T-cell (primary cell): Measurements from ENCODE around the gene GARIN5B. TPM values are rescaled to one million over a fixed set of nuclear protein-coding genes. Genes with fewer than 3 reads are reported as not detected.
"Not testable (repeated sequence)": the region's sequence is repeated elsewhere in the genome, so short reads cannot be mapped to it uniquely, and the experiment has no call there.

Experiments used
- ATAC-seq, 4 experiments: fragments of 200-7000 bp in 3 of 4; fragments of 150-1000 bp in 1 of 4; cut with Tn5 transposase; replicated peaks in 1 of 4; 1 replicate in 3 of 4; 2 replicates in 1 of 4; pipeline ENCODE4 v1.10.0; 2021; ENCODE audit warnings: moderate library complexity in 3 of 4, mild to moderate bottlenecking in 2 of 4, moderate number of reproducible peaks in 1 of 4
- CTCF ChIA-PET, 2 donors: fragments of 300-600 bp; sonication (Branson Sonifier 250); formaldehyde crosslinking; loops; one replicate each; lab custom pipeline; 2022; ENCODE audit warnings: antibody characterized with exemption in 2 of 2; lab: Charles Lee
- POLR2A ChIA-PET, 2 donors: fragments of 300-600 bp; sonication (Branson Sonifier 250); formaldehyde crosslinking; loops; one replicate each; lab custom pipeline; 2022; ENCODE audit warnings: antibody characterized with exemption in 2 of 2; lab: Charles Lee
- DNase-seq, 35 experiments: peaks; one replicate each; pipeline versions ENCODE4 v3.0.0 to v3.0.0-alpha.2; 2013 to 2023
- H3K27ac ChIP-seq: one replicate; pipeline ENCODE4 v1.5.1; 2013; ENCODE audit warnings: low read length
- H3K27me3 ChIP-seq, 2 experiments: replicated peaks in 1 of 2; 1 replicate in 1 of 2; 2 replicates in 1 of 2; pipeline versions ENCODE4 v1.6.1 to v1.7.0; 2013; ENCODE audit warnings: low read length in 1 of 2, mixed read lengths in 1 of 2; ENCODE audit not compliant: control insufficient read depth in 2 of 2, insufficient read depth in 2 of 2; ENCODE audit errors: extremely low read depth in 1 of 2
- H3K36me3 ChIP-seq, 2 donors: 1 replicate in 1 of 2; 2 replicates in 1 of 2; pipeline versions ENCODE4 v1.6.1 to v1.7.0; 2013; ENCODE audit warnings: low read length in 1 of 2; ENCODE audit not compliant: control insufficient read depth in 2 of 2, insufficient read depth in 1 of 2; ENCODE audit errors: extremely low read depth in 1 of 2
- H3K4me1 ChIP-seq, 2 experiments: 1 replicate in 1 of 2; 2 replicates in 1 of 2; pipeline versions ENCODE4 v1.6.1 to v1.7.0; 2013; ENCODE audit warnings: low read length in 2 of 2, mixed read lengths in 1 of 2; ENCODE audit not compliant: insufficient read depth in 2 of 2, control insufficient read depth in 1 of 2; ENCODE audit errors: extremely low read depth in 1 of 2
- H3K4me3 ChIP-seq, 2 donors: 1 replicate in 1 of 2; 2 replicates in 1 of 2; pipeline versions ENCODE4 v1.5.1 to v1.7.0; 2013; ENCODE audit warnings: mild to moderate bottlenecking in 2 of 2, low read length in 1 of 2, moderate library complexity in 1 of 2; ENCODE audit not compliant: control insufficient read depth in 1 of 2; ENCODE audit errors: extremely low read depth in 1 of 2
- H3K9me3 ChIP-seq: 2 replicates; pipeline ENCODE4 v1.7.0; 2013
- H3K27ac Mint-ChIP-seq, 2 donors: one replicate each; pipeline ENCODE4 v1.8.0; 2020 to 2021; ENCODE audit warnings: mild to moderate bottlenecking in 2 of 2, mixed read lengths in 2 of 2
- H3K27me3 Mint-ChIP-seq, 2 donors: one replicate each; pipeline ENCODE4 v1.8.0; 2021 to 2022; ENCODE audit warnings: mixed read lengths in 2 of 2
- H3K36me3 Mint-ChIP-seq: one replicate; pipeline ENCODE4 v1.8.0; 2021; ENCODE audit warnings: mixed read lengths
- H3K4me1 Mint-ChIP-seq, 3 donors: one replicate each; pipeline ENCODE4 v1.8.0; 2020 to 2022; ENCODE audit warnings: mixed read lengths in 3 of 3, mild to moderate bottlenecking in 1 of 3
- H3K4me3 Mint-ChIP-seq, 3 donors: one replicate each; pipeline ENCODE4 v1.8.0; 2020 to 2022; ENCODE audit warnings: mild to moderate bottlenecking in 3 of 3, mixed read lengths in 3 of 3, moderate library complexity in 3 of 3
- H3K9me3 Mint-ChIP-seq, 3 donors: one replicate each; pipeline ENCODE4 v1.8.0; 2020 to 2022; ENCODE audit warnings: mixed read lengths in 3 of 3
- WGBS: methylation state at CpG from one replicate; pipeline ENCODE4 v1.1.5; 2013; ENCODE audit warnings: missing lambda C conversion rate; ENCODE audit not compliant: insufficient coverage; 5-methylcytosine and 5-hydroxymethylcytosine counted together
- total RNA-seq, 35 experiments: library from RNA in 6 of 35; stranded (reverse) in 6 of 35; fragments of 120-200 nt in 1 of 35; gene quantifications; one replicate each; pipeline versions ENCODE4 v1.2.1 to v1.2.4 and lab custom pipeline; 2013 to 2026

Gene GARIN5B
- total RNA-seq, 5 donors from 2014 or later (not counting 1 experiment from before 2014, with no cell fraction given): not detected

DNA sequence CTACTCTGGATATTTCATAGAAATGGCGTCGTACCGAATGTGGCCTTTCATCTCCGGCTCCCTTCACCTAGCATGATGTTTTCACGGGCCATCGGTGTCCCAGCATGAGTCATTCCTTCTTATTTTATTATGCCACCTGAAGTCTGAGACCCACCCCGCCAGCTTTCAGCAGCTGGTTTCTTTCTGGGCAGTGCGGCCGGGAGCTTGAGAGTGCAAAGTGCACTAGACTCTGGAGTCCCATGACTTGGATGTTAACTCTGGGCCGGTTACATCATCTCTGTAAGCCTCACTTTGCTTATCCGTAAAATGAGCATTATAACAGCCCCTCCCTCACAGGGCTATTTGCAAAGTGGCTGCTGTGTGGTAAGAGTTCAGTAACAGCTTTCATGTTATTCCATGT lies 29.2 kb downstream of the GARIN5B start:
- Mint-ChIP-seq H3K36me3 (no peaks in the 10 kb centered on the region), H3K27me3 (peaks cover 3 to 23% of the 10 kb centered on the region in 2 donors), H3K4me3 (no peak overlapping the region), H3K9me3 (no peaks in the 10 kb centered on the region), H3K4me1 (peaks cover 5 to 9% (median 8%) of the 10 kb centered on the region in 3 donors), H3K27ac (no peak overlapping the region)
- ChIA-PET CTCF (no interaction called here), POLR2A (no interaction called here)
- WGBS: 92% methylated on average over 9 of the region's 11 CpGs
- ATAC-seq (no peak), DNase-seq (no peak)
- Histone ChIP-seq H3K27ac (no peak overlapping the region), H3K27me3 (peaks cover 0 to 36% of the 10 kb centered on the region in 2 experiments), H3K36me3 (no peaks in the 10 kb centered on the region), H3K9me3 (no peaks in the 10 kb centered on the region), H3K4me3 (no peak overlapping the region), H3K4me1 (peaks cover 4 to 9% of the 10 kb centered on the region in 2 experiments)

DNA sequence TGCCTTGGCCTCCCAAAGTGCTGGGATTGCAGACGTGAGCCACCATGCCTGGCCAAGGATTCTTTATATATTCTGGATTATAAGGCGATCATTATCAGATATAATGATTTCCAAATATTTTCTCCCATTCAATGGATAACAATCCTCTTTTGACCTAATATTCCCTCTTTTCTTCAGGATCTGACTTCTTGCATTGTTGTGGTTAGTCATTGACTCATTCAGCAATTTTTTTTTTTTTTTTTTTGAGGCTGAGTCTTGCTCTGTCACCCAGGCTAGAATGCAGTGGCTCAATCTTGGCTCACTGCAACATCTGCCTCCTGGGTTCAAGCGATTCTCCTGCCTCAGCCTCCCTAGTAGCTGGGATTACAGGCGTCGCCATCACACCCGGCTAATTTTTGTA lies 33.3 kb downstream of the GARIN5B start:
- POLR2A ChIA-PET, H3K4me1 Mint-ChIP-seq, H3K4me3 Mint-ChIP-seq, DNase-seq, H3K27ac Mint-ChIP-seq, H3K9me3 Mint-ChIP-seq, H3K27ac ChIP-seq, CTCF ChIA-PET, ATAC-seq, H3K9me3 ChIP-seq, H3K4me3 ChIP-seq, H3K36me3 Mint-ChIP-seq, H3K4me1 ChIP-seq, H3K36me3 ChIP-seq: not testable (repeated sequence)
- 96% methylated on average over 4 of the region's 6 CpGs for whole genome bisulfite sequencing
- H3K27me3 ChIP-seq: peaks cover 0 to 31% of the 10 kb centered on the region in 2 experiments
- H3K27me3 Mint-ChIP-seq: peaks cover 0 to 23% of the 10 kb centered on the region in 2 donors

DNA sequence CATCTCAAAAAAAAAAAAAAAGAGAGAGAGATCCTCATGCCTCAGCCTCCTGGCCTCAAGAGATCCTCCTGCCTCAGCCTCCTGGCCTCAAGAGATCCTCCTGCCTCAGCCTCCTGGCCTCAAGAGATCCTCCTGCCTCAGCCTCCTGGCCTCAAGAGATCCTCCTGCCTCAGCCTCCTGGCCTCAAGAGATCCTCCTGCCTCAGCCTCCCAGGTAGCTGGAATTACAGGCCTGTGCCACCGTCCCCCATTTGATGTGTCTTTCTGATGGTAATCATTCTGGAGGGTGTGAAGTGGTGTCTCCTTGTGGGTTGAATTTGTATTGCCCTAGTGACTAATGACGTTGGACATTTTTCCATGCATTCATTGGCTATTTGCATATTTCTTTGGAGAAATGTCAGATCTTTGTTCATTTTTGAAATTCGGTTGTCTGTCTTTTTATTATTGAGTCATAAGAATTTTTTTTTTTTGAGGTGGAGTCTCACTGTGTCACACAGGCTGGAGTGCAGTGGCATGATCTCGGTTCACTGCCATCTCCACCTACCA lies 34.2 kb downstream of the GARIN5B start:
- H3K36me3 Mint-ChIP-seq, H3K27ac Mint-ChIP-seq, H3K4me1 ChIP-seq, H3K9me3 Mint-ChIP-seq, H3K27ac ChIP-seq, CTCF ChIA-PET, POLR2A ChIA-PET, H3K9me3 ChIP-seq, H3K4me3 ChIP-seq, H3K36me3 ChIP-seq, H3K4me1 Mint-ChIP-seq, ATAC-seq, H3K4me3 Mint-ChIP-seq: not testable (repeated sequence)
- DNase-seq: peak in 1 of 35 experiments; percentile 29
- peaks cover 0 to 18% of the 10 kb centered on the region in 2 donors for H3K27me3 Mint-ChIP-seq
- peaks cover 0 to 31% of the 10 kb centered on the region in 2 experiments for H3K27me3 ChIP-seq
- WGBS: no CpG with 5 or more reads among the region's 4 CpGs

DNA sequence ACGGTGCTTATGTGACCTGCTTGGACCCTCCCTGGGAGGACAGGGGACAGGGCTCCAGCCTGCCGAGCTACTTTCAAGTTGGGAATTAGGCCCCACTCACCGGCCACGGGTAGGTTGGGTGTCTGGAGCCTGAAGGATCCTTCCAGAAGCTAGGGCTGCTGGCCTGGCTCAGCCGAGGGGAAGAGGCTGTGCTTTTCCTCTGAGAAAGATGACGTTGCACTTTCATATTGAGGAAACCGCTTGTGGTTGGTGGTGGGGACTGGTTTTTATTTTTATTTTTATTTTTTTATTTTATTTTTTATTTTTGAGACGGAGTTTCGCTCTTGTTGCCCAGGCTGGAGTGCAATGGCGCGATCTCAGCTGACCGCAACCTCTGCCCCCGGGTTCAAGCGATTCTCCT lies 37.9 kb downstream of the GARIN5B start, which contains the start of gene TMEM150B:
TMEM150B (minus strand) TSS at position 170 of the 400 bp plus-strand sequence. CDS start 4,305 bp downstream, outside the sequence.
- 18% methylated on average over 4 of the region's 14 CpGs for WGBS
- CTCF ChIA-PET: no interaction called here
- H3K27ac ChIP-seq: no peak within 1 kb of the TSS
- no peak for DNase-seq
- no peaks in the 10 kb centered on the region for H3K4me1 ChIP-seq
- H3K27me3 Mint-ChIP-seq: peaks cover 5 to 23% of the 10 kb centered on the region in 2 donors
- H3K36me3 ChIP-seq: no peaks in the 10 kb centered on the region
- H3K4me3 Mint-ChIP-seq: no peak within 1 kb of the TSS
- no peak within 1 kb of the TSS for H3K4me3 ChIP-seq
- no peaks in the 10 kb centered on the region for H3K9me3 ChIP-seq
- POLR2A ChIA-PET: interaction anchor here in 1 of 2 donors (0.7 kb wide), 1 partner anchor 48 kb away, joined by 4 read pairs; no protein-coding TSS in a partner anchor
- peaks cover 0 to 33% of the 10 kb centered on the region in 2 experiments for H3K27me3 ChIP-seq
- ATAC-seq: no peak
- H3K9me3 Mint-ChIP-seq: no peaks in the 10 kb centered on the region
- no peaks in the 10 kb centered on the region for H3K36me3 Mint-ChIP-seq
- H3K27ac Mint-ChIP-seq: no peak within 1 kb of the TSS
- no peaks in the 10 kb centered on the region for H3K4me1 Mint-ChIP-seq

DNA sequence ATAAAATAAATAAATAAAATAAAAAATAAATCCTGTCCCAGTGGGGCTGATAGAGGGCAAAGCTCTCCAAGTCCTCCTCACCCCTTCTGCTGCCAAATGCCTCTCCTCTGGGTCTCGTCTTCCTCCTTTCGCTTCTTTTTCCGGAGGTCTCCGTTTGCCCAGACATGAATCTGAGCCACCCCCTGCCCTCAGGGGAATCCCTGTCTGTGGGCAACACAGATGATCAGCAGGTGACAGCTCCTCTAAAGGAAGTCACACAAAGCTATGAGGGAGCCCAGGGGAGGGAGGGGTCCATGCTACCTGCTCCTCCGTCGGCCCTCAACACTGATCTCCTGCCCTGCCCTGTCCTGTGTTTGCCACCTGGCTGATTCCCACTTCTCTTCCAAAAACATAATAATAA lies 38.4 kb downstream of the GARIN5B start:
- Histone ChIP-seq H3K27ac (no peak overlapping the region), H3K27me3 (peaks cover 0 to 36% of the 10 kb centered on the region in 2 experiments), H3K36me3 (no peaks in the 10 kb centered on the region), H3K4me1 (no peaks in the 10 kb centered on the region), H3K9me3 (no peaks in the 10 kb centered on the region), H3K4me3 (no peak overlapping the region)
- Mint-ChIP-seq H3K4me3 (no peak overlapping the region), H3K27me3 (peaks cover 5 to 23% of the 10 kb centered on the region in 2 donors), H3K9me3 (no peaks in the 10 kb centered on the region), H3K4me1 (no peaks in the 10 kb centered on the region), H3K36me3 (no peaks in the 10 kb centered on the region), H3K27ac (no peak overlapping the region)
- ChIA-PET POLR2A (no interaction called here), CTCF (no interaction called here)
- DNase-seq (no peak), ATAC-seq (no peak)
- 86% methylated on average over 2 of the region's 6 CpGs for WGBS

DNA sequence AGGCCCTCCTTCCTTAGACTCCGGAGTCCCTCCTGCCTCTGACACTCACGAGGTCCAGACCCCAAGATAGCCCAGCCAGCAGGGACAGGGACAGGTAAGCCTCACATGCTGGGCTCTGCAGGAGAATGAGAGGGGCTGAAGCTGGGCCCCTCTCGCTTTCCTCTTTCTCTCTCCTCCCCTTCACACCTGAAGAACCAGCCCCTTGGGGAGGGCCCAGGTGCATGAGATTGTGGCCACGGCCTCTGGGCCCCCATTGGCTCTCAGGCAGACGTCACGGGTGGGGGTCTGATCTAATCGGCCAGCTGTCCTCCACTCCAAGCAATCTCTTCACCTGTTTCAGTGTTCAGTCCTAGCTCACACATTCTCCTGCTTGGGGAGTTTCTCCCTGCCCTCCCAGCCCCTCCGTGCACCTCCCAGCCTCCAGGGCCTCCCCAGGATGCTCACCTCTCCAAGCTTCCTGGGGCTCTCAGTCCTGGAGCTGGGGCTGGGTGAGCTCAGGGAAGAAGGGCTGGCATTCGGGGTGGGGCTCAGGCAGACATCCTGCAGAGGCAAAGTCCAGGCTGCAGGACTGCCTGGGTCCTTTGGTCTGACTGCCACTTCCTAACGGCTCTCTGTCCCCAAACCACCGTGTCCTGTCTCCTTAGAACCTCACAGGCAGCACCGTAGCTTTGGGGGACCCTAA lies 40.7 kb downstream of the GARIN5B start:
- ATAC-seq (no peak), DNase-seq (no peak)
- no peak overlapping the region for H3K27ac Mint-ChIP-seq
- peaks cover 0 to 33% of the 10 kb centered on the region in 2 experiments for H3K27me3 ChIP-seq
- H3K9me3 ChIP-seq: no peaks in the 10 kb centered on the region
- H3K4me3 Mint-ChIP-seq: no peak overlapping the region
- H3K4me1 ChIP-seq: no peaks in the 10 kb centered on the region
- no peak overlapping the region for H3K27ac ChIP-seq
- no peaks in the 10 kb centered on the region for H3K36me3 ChIP-seq
- WGBS: 65% methylated on average over 10 of the region's 12 CpGs
- no peak overlapping the region for H3K4me3 ChIP-seq
- H3K9me3 Mint-ChIP-seq: no peaks in the 10 kb centered on the region
- ChIA-PET CTCF (no interaction called here), POLR2A (no interaction called here)
- H3K36me3 Mint-ChIP-seq: no peaks in the 10 kb centered on the region
- H3K27me3 Mint-ChIP-seq: peaks cover 5 to 19% of the 10 kb centered on the region in 2 donors
- no peaks in the 10 kb centered on the region for H3K4me1 Mint-ChIP-seq
